HepG2 (cell line): ENCODE data around the gene DIS3L2. TPM values are rescaled to one million over a fixed set of nuclear protein-coding genes. Genes with fewer than 3 reads are reported as not detected.

Experiments
- ATAC-seq: fragments of 200-7000 bp; cut with Tn5 transposase; 3 replicates; pipeline ENCODE4 v1.9.1; 2020; ENCODE audit warnings: mild to moderate bottlenecking, moderate library complexity
- BruUV-seq: library from RNA; stranded (reverse); fragments of 400-500 nt; replicated peaks from 2 replicates; lab custom pipeline; 2021; lab: Mats Ljungman, UMichigan
- CTCF ChIA-PET: fragments of 300-600 bp; formaldehyde crosslinking; extraction: SDS; loops from one replicate; lab custom pipeline; 2021; ENCODE audit warnings: low total read pairs, inconsistent platforms, low intra/inter-chr PET ratio; lab: Yijun Ruan, JAX
- POLR2A ChIA-PET: fragments of 350-600 bp; sonication (Branson Sonifier 250); formaldehyde crosslinking; loops from one replicate; lab custom pipeline; 2020; ENCODE audit warnings: antibody characterized with exemption, inconsistent platforms; lab: Yijun Ruan, JAX
- DNase-seq: peaks from one replicate; pipeline ENCODE4 v3.0.0-alpha.2; 2015; ENCODE audit warnings: low spot score
- FAIRE-seq: peaks from 3 replicates; lab custom pipeline; 2011; peaks lifted over from hg19 to GRCh38; lab: Jason Lieb, UNC
- H2AFZ ChIP-seq: one replicate; pipeline ENCODE4 v1.6.1; 2011; ENCODE audit warnings: low read length, inconsistent platforms
- H3K27ac ChIP-seq: fragments of 300-600 bp; 3 replicates; pipeline ENCODE4 v1.8.0; 2011; ENCODE audit warnings: mixed run types, mild to moderate bottlenecking, mixed read lengths, low read length, inconsistent platforms; ENCODE audit not compliant: insufficient read depth; ENCODE audit errors: extremely low read length
- H3K27me3 ChIP-seq, 2 experiments: fragments of 200-600 bp in 1 of 2; 2 replicates in 1 of 2; 3 replicates in 1 of 2; pipeline versions ENCODE4 v1.6.0 to v1.8.0; 2011; ENCODE audit warnings: low read length in 2 of 2, mild to moderate bottlenecking in 2 of 2, moderate library complexity in 2 of 2, inconsistent platforms in 1 of 2; ENCODE audit not compliant: insufficient read depth in 2 of 2, control insufficient read depth in 1 of 2
- H3K36me3 ChIP-seq, 2 experiments: fragments of 200-600 bp in 1 of 2; replicated peaks in 1 of 2; 2 replicates in 1 of 2; 3 replicates in 1 of 2; pipeline versions ENCODE4 v1.5.1 to v1.8.0; 2011; ENCODE audit warnings: low read length in 2 of 2, inconsistent platforms in 1 of 2; ENCODE audit not compliant: insufficient read depth in 2 of 2, control insufficient read depth in 1 of 2
- H3K4me1 ChIP-seq: 2 replicates; pipeline ENCODE4 v1.5.1; 2012; ENCODE audit warnings: low read length, inconsistent platforms; ENCODE audit not compliant: insufficient read depth
- H3K4me2 ChIP-seq: 2 replicates; pipeline ENCODE4 v1.6.0; 2011; ENCODE audit warnings: low read depth, low read length, inconsistent platforms
- H3K4me3 ChIP-seq, 3 experiments: fragments of 200-600 bp in 1 of 3; sonication (generic), shearing (Covaris generic) in 1 of 3; replicated peaks in 1 of 3; 2 replicates each; pipeline ENCODE4 v1.5.1; 2011 to 2016; ENCODE audit warnings: low read length in 3 of 3, inconsistent platforms in 2 of 3, low read depth in 2 of 3, mild to moderate bottlenecking in 2 of 3, control low read depth in 1 of 3, mixed read lengths in 1 of 3; ENCODE audit not compliant: insufficient read depth in 1 of 3
- H3K79me2 ChIP-seq: one replicate; pipeline ENCODE4 v1.6.1; 2011; ENCODE audit warnings: low read length, inconsistent platforms; ENCODE audit not compliant: insufficient read depth
- H3K9ac ChIP-seq: 2 replicates; pipeline ENCODE4 v1.6.0; 2011; ENCODE audit warnings: mild to moderate bottlenecking, low read depth, low read length, inconsistent platforms; ENCODE audit not compliant: insufficient read depth
- H3K9me3 ChIP-seq: 2 replicates; pipeline ENCODE4 v1.5.1; 2012; ENCODE audit warnings: mild to moderate bottlenecking, low read length
- H4K20me1 ChIP-seq: 2 replicates; pipeline ENCODE4 v1.6.0; 2011; ENCODE audit warnings: inconsistent platforms, mild to moderate bottlenecking, low read length, moderate library complexity; ENCODE audit not compliant: insufficient read depth
- BCLAF1 ChIP-seq: fragments of 450-650 bp; IDR thresholded peaks from 2 replicates; pipeline ENCODE4 v1.6.1; 2017; ENCODE audit warnings: mild to moderate bottlenecking
- GPN1 ChIP-seq: sonication (generic); formaldehyde crosslinking; IDR thresholded peaks from 2 replicates; pipeline ENCODE4 v1.5.1; 2020; ENCODE audit warnings: missing genetic modification reagents, borderline replicate concordance
- PAF1 ChIP-seq: IDR thresholded peaks from 2 replicates; pipeline ENCODE4 v1.6.1; 2016; ENCODE audit warnings: missing genetic modification reagents, missing compliant biosample characterization
- TBX2 ChIP-seq: sonication (generic); formaldehyde crosslinking; IDR thresholded peaks from 2 replicates; pipeline ENCODE4 v1.5.0; 2020; ENCODE audit warnings: missing genetic modification reagents, mild to moderate bottlenecking, borderline replicate concordance
- U2AF1 ChIP-seq: fragments of 200-400 bp; formaldehyde crosslinking; optimal IDR thresholded peaks from 2 replicates; pipeline ENCODE3; 2017; ENCODE audit warnings: mild to moderate bottlenecking, low read depth, low read length
- ZBTB26 ChIP-seq: IDR thresholded peaks from 2 replicates; pipeline ENCODE4 v1.6.1; 2016; ENCODE audit warnings: missing compliant biosample characterization, missing genetic modification reagents, borderline replicate concordance
- ZNF569 ChIP-seq: sonication (generic); formaldehyde crosslinking; IDR thresholded peaks from 2 replicates; pipeline ENCODE4 v1.5.0; 2020; ENCODE audit warnings: mild to moderate bottlenecking, missing genetic modification reagents, moderate library complexity, borderline replicate concordance
- ZNF616 ChIP-seq: sonication (generic); formaldehyde crosslinking; IDR thresholded peaks from 2 replicates; pipeline ENCODE4 v1.5.0; 2020; ENCODE audit warnings: low read depth, mild to moderate bottlenecking, missing genetic modification reagents
- ZNF781 ChIP-seq: sonication (generic); formaldehyde crosslinking; IDR thresholded peaks from 2 replicates; pipeline ENCODE4 v1.5.1; 2020; ENCODE audit warnings: borderline replicate concordance, mild to moderate bottlenecking, missing genetic modification reagents; ENCODE audit errors: not compliant biosample characterization
- ZNF883 ChIP-seq: sonication (generic); formaldehyde crosslinking; IDR thresholded peaks from 2 replicates; pipeline ENCODE4 v1.5.1; 2020; ENCODE audit warnings: mild to moderate bottlenecking, missing genetic modification reagents; ENCODE audit errors: not compliant biosample characterization
- WGBS: methylation state at CpG from one replicate; pipeline ENCODE4 v1.1.6; 2017; ENCODE audit warnings: low lambda C conversion rate; 5-methylcytosine and 5-hydroxymethylcytosine counted together
- in situ Hi-C: cut with HindIII; loops from 2 replicates; pipeline ENCODE4 v1.10.0; 2017; ENCODE audit warnings: low pct_unique_long_range_greater_than_20kb; ENCODE audit not compliant: extremely low pct_ligation_motif_present
- intact Hi-C: fragments of 100-400 bp; cut with micrococcal nuclease; formaldehyde crosslinking; loops from one replicate; pipeline ENCODE4 v1.10.0; 2022; ENCODE audit not compliant: unreplicated experiment
- polyA plus RNA-seq, 8 experiments: library from polyadenylated mRNA; depleted of rRNA in 3 of 8; stranded (reverse) in 7 of 8; unstranded in 1 of 8; fragments of >200 nt; fragmentation: Illumina TruSeq in 4 of 8; extraction: Trizol in 4 of 8; gene quantifications; 2 replicates each; pipeline versions ENCODE4 v1.2.1 to v1.2.3, GENCODE V29; 2011 to 2016; ENCODE audit warnings: low read depth in 4 of 8, missing spikeins in 1 of 8, mixed read lengths in 1 of 8; ENCODE audit not compliant: insufficient read depth in 1 of 8
- total RNA-seq, 5 experiments: library from RNA; depleted of rRNA; stranded (reverse); fragments of >200 nt; fragmentation: Illumina TruSeq; extraction: Trizol; gene quantifications; 2 replicates each; pipeline ENCODE4 v1.2.3, GENCODE V29; 2016; ENCODE audit warnings: low read depth in 1 of 5
- TF ChIP-seq, protein P1 (sequence below): sonication (generic); formaldehyde crosslinking; IDR thresholded peaks from 2 replicates; pipeline ENCODE4 v1.5.1; 2020; ENCODE audit warnings: mild to moderate bottlenecking, missing genetic modification reagents, borderline replicate concordance
- TF ChIP-seq, protein P2 (sequence below): sonication (generic); formaldehyde crosslinking; IDR thresholded peaks from 2 replicates; pipeline ENCODE4 v1.5.0; 2020; ENCODE audit warnings: mild to moderate bottlenecking, missing genetic modification reagents, moderate library complexity

DIS3L2 gene
- total and polyA plus RNA-seq, 2 of the 13 experiments (the other 11 are each of a cell fraction or from before 2014, with no cell fraction given): 7.0 to 23.9 TPM

GRCh38 chr2:232245111-232245510 is 283.6 kb downstream of the DIS3L2 start (continued):
- TF ChIP-seq, protein P1, sequence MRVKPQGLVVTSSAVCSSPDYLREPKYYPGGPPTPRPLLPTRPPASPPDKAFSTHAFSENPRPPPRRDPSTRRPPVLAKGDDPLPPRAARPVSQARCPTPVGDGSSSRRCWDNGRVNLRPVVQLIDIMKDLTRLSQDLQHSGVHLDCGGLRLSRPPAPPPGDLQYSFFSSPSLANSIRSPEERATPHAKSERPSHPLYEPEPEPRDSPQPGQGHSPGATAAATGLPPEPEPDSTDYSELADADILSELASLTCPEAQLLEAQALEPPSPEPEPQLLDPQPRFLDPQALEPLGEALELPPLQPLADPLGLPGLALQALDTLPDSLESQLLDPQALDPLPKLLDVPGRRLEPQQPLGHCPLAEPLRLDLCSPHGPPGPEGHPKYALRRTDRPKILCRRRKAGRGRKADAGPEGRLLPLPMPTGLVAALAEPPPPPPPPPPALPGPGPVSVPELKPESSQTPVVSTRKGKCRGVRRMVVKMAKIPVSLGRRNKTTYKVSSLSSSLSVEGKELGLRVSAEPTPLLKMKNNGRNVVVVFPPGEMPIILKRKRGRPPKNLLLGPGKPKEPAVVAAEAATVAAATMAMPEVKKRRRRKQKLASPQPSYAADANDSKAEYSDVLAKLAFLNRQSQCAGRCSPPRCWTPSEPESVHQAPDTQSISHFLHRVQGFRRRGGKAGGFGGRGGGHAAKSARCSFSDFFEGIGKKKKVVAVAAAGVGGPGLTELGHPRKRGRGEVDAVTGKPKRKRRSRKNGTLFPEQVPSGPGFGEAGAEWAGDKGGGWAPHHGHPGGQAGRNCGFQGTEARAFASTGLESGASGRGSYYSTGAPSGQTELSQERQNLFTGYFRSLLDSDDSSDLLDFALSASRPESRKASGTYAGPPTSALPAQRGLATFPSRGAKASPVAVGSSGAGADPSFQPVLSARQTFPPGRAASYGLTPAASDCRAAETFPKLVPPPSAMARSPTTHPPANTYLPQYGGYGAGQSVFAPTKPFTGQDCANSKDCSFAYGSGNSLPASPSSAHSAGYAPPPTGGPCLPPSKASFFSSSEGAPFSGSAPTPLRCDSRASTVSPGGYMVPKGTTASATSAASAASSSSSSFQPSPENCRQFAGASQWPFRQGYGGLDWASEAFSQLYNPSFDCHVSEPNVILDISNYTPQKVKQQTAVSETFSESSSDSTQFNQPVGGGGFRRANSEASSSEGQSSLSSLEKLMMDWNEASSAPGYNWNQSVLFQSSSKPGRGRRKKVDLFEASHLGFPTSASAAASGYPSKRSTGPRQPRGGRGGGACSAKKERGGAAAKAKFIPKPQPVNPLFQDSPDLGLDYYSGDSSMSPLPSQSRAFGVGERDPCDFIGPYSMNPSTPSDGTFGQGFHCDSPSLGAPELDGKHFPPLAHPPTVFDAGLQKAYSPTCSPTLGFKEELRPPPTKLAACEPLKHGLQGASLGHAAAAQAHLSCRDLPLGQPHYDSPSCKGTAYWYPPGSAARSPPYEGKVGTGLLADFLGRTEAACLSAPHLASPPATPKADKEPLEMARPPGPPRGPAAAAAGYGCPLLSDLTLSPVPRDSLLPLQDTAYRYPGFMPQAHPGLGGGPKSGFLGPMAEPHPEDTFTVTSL: no peak
- TF ChIP-seq ZNF616 (CRISPR knock-in tag) (no peak), U2AF1 (no peak), ZNF883 (CRISPR knock-in tag) (no peak)
- TF ChIP-seq, protein P2, sequence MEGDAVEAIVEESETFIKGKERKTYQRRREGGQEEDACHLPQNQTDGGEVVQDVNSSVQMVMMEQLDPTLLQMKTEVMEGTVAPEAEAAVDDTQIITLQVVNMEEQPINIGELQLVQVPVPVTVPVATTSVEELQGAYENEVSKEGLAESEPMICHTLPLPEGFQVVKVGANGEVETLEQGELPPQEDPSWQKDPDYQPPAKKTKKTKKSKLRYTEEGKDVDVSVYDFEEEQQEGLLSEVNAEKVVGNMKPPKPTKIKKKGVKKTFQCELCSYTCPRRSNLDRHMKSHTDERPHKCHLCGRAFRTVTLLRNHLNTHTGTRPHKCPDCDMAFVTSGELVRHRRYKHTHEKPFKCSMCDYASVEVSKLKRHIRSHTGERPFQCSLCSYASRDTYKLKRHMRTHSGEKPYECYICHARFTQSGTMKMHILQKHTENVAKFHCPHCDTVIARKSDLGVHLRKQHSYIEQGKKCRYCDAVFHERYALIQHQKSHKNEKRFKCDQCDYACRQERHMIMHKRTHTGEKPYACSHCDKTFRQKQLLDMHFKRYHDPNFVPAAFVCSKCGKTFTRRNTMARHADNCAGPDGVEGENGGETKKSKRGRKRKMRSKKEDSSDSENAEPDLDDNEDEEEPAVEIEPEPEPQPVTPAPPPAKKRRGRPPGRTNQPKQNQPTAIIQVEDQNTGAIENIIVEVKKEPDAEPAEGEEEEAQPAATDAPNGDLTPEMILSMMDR: no peak

GRCh38 chr2:232246245-232246644 is 284.7 kb downstream of the DIS3L2 start:
- Histone ChIP-seq H4K20me1 (no peaks in the 10 kb centered on the region), H2AFZ (no peak overlapping the region), H3K27ac (no peak overlapping the region), H3K36me3 (peaks cover 7 to 19% of the 10 kb centered on the region in 2 experiments; a peak in 4 of 5 replicates), H3K9me3 (no peaks in the 10 kb centered on the region), H3K4me3 (no peak overlapping the region), H3K27me3 (no peaks in the 10 kb centered on the region), H3K4me1 (no peaks in the 10 kb centered on the region), H3K4me2 (no peak overlapping the region), H3K79me2 (no peaks in the 10 kb centered on the region), H3K9ac (no peak overlapping the region)
- DNase-seq (no peak), FAIRE-seq (no peak), ATAC-seq (no peak)
- in situ Hi-C loops (no loop called here), intact Hi-C loops (no loop called here)
- no TSS peak for BruUV-seq
- 75% methylated on average over 3 of the region's 3 CpGs for WGBS
- ChIA-PET POLR2A (no interaction called here), CTCF (no interaction called here)
- TF ChIP-seq GPN1 (CRISPR knock-in tag): no peak
- no peak for TF ChIP-seq TBX2 (CRISPR knock-in tag)
- TF ChIP-seq ZNF569 (CRISPR knock-in tag): no peak
- TF ChIP-seq BCLAF1: no peak
- TF ChIP-seq PAF1: no peak
- no peak for TF ChIP-seq ZBTB26
- TF ChIP-seq ZNF781 (CRISPR knock-in tag): no peak
